Esophagus squamous epithelium (tissue), 4 donors: ENCODE data around the gene GEN1.

ENCODE experiments used
- POLR2A ChIP-seq, 4 donors: fragments of 450-650 bp; IDR thresholded peaks; one replicate each; pipeline ENCODE4 v1.6.1; 2017; ENCODE audit warnings: antibody characterized with exemption in 4 of 4, mild to moderate bottlenecking in 4 of 4, moderate library complexity in 3 of 4
- TF ChIP-seq, protein P1 (sequence below), 6 experiments: fragments of 450-650 bp in 4 of 6; fragments of 200-600 bp in 2 of 6; sonication (generic) in 2 of 6; IDR thresholded peaks; one replicate each; pipeline ENCODE4 v1.5.1; 2016 to 2019; ENCODE audit warnings: antibody characterized with exemption in 6 of 6, mild to moderate bottlenecking in 4 of 6, moderate library complexity in 4 of 6

DNA sequence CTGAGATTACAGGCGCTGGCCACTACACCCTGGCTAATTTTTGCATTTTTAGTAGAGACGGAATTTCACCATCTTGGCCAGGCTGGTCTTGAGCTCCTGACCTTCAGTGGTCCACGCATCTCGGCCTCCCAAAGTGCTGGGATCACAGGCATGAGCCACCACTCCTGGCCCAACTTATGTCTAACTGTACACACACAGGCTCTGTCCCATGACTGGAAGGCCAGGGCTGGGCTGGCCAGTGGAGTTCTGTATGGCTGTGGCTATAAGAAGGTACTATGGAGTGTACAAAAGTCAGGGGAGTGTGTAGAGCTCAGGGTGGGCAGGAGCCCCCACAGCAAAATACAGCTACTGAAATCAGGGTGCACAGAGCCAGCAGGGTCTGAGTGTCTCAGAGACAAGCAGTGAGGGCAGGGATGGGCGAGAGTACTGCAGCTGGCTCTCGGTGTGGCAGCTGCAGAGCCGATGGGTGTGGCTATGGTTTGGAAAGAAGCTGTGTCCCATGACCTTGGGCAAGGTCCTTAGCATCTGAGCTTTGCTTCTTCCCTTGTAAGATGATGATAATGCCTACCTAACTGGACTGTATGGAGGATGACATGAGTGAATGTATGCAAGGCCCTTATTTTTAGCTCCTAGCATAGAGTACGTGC is 51.9 kb downstream of the GEN1 start:
- TF ChIP-seq, protein P1, sequence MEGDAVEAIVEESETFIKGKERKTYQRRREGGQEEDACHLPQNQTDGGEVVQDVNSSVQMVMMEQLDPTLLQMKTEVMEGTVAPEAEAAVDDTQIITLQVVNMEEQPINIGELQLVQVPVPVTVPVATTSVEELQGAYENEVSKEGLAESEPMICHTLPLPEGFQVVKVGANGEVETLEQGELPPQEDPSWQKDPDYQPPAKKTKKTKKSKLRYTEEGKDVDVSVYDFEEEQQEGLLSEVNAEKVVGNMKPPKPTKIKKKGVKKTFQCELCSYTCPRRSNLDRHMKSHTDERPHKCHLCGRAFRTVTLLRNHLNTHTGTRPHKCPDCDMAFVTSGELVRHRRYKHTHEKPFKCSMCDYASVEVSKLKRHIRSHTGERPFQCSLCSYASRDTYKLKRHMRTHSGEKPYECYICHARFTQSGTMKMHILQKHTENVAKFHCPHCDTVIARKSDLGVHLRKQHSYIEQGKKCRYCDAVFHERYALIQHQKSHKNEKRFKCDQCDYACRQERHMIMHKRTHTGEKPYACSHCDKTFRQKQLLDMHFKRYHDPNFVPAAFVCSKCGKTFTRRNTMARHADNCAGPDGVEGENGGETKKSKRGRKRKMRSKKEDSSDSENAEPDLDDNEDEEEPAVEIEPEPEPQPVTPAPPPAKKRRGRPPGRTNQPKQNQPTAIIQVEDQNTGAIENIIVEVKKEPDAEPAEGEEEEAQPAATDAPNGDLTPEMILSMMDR (IDR thresholded peaks at IDR 0.05) = no peak
- no peak for TF ChIP-seq POLR2A (IDR thresholded peaks at IDR 0.05)
